ENCODE data around the gene BCR.
"Not testable (repeated sequence)": the region's sequence is repeated elsewhere in the genome, so short reads cannot be mapped to it uniquely, and the experiment has no call there.

DNA sequence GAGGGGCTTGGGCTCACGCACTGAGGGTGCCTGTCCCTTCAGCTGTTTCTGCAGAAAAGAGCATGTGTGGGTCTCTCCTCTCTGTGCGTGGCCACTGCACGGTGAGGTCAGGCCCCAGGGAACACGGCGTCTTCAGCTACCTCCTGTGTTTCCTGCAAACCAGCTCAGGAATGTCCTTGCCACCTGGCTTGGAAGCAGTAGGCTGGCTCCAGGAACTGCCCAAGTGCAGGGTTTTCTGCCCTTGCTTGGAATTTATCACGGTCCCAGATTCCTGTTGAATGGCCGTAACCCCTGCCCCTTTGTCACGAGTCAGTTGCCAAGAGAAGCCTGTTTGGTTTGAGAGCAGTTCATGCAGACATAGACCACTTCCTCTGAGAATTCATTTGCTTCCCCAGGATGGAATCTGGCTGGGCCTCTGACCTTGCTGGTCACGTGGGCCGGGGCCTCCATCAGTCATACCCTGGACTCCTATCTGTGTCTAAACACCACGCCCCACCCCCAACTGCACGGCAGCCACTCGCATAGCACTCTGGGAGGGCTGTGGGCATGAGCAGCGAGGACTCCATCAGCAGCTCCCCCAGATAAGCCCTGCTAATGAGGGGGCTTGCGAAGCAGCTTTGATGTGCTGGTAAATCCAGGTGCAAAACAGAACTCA, 130.3 kb downstream of the BCR start:
- TF ChIP-seq, protein P1, sequence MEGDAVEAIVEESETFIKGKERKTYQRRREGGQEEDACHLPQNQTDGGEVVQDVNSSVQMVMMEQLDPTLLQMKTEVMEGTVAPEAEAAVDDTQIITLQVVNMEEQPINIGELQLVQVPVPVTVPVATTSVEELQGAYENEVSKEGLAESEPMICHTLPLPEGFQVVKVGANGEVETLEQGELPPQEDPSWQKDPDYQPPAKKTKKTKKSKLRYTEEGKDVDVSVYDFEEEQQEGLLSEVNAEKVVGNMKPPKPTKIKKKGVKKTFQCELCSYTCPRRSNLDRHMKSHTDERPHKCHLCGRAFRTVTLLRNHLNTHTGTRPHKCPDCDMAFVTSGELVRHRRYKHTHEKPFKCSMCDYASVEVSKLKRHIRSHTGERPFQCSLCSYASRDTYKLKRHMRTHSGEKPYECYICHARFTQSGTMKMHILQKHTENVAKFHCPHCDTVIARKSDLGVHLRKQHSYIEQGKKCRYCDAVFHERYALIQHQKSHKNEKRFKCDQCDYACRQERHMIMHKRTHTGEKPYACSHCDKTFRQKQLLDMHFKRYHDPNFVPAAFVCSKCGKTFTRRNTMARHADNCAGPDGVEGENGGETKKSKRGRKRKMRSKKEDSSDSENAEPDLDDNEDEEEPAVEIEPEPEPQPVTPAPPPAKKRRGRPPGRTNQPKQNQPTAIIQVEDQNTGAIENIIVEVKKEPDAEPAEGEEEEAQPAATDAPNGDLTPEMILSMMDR (IDR thresholded peaks at IDR 0.05), result not testable (repeated sequence)
- not testable (repeated sequence) for TF ChIP-seq POLR2A (IDR thresholded peaks at IDR 0.05)

All from suprapubic skin (tissue), 3 donors.